HG02885 (cell line): ENCODE measurements around the gene ZNF594.
A peak's percentile ranks its signal among the peaks of the same experiment; 100 is the strongest.
"Not testable (repeated sequence)": the region's sequence is repeated elsewhere in the genome, so short reads cannot be mapped to it uniquely, and the experiment has no call there.

Experiments used
- ATAC-seq: cut with Tn5 transposase; IDR thresholded peaks from one replicate; pipeline ENCODE4 v1.9.1; 2021; ENCODE audit warnings: mild to moderate bottlenecking; ENCODE audit not compliant: unreplicated experiment, poor library complexity

The ZNF594 gene

DNA sequence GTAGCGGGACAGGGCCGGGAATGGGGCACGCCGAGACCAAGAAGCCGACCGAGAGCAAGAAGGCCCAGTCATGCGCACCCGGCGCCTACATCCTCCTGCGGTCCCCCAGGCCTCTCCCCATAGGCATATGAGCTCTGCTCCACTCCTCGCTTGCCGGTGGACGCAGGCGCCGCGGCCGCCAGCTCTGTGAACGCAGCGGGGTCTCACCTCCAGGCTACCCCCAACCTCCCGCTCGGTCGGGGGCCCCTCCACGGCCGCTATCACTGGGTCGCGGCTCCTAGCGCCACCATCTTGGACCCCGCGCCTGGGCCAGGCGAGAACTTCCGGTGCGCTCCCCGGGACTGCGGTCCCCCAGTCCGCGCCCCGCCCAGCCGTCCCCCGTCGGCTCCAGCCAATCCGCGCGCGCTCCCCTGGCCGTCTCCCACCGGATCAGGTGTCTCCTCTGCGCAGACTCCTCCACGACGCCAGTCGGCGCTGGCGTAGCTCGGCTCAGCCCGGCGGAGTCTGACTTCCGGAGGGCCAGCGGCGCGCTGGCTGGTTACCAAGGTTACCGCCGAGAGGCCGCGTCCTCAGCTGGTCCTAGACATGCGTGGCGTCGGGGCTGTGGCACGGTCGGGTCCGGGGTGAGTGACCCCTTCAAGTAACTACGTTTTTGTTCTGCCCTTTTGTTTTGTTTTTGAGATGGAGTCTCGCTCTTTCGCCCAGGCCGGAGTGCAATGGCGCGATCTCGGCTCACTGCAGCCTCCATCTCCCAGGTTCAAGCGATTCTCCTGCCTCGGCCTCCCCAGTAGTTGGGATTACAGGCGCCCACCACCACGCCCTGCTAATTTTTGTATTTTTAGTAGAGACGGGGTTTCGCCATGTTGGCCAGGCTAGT is at the start of gene ZNF594:
ZNF594 (minus strand) TSS at position 328 of the 877 bp plus-strand sequence. CDS start 7,612 bp downstream, outside the sequence.
- ATAC-seq, result peak; percentile 97

DNA sequence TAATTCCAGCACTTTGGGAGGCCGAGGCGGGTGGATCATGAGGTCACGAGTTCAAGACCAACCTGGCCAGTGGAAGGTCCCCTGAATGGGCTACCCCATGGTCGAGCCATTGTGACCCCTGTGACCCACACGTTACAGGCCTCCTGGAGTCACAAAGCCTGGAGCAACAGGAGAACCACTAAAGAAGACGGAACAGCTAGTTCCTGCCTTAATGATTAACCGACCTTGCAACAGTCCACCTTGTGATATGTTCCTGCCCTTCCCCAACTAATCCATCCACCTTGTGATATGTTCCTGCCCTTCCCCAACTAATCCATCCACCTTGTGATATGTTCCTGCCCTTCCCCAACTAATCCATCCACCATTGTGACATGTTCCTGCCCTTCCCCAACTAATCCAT is 48.1 kb upstream of the ZNF594 start:
- ATAC-seq, result not testable (repeated sequence)

DNA sequence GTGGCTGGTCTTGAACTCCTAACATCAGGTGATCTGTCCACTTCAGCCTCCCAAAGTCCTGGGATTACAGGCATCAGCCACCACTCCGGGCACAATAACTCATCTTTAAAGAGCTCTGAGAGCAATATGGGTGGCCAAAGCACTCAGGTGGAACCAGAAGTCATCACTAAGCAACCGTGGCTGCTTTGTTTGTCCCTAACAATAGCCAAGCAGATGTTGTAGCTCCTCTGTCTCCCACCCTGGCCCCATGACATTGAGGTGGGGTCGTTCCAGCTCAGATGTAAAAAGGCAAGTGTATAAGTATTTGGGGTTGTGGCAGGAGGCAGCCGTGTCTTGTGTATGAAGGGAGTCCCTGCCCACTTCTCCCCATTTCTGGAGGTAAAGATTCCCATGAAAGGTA is 46.7 kb upstream of the ZNF594 start:
- no peak for ATAC-seq

DNA sequence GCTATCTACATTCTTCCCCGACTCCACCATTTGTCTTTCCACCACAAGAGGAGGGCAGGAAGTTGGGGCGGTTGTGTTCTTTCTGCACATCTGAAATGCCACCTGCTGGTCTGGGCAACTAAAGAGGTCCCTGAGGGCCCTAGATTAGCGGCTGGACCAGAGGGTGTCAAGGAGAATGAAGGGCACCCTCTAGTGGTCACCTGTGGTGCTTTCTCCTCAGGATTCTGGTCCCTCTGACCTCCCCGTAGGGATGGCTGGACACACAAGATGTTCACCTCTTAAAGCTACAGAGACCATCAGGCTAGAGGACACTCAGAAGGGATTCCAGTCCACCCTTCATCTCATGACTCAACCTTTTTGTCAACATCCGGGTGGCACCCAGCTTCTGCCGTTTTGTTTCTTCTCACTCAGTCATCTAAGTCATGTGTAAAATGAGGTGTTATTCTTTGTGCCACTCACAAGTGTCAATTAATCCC is 45.9 kb upstream of the ZNF594 start:
- ATAC-seq, result peak; percentile 35

DNA sequence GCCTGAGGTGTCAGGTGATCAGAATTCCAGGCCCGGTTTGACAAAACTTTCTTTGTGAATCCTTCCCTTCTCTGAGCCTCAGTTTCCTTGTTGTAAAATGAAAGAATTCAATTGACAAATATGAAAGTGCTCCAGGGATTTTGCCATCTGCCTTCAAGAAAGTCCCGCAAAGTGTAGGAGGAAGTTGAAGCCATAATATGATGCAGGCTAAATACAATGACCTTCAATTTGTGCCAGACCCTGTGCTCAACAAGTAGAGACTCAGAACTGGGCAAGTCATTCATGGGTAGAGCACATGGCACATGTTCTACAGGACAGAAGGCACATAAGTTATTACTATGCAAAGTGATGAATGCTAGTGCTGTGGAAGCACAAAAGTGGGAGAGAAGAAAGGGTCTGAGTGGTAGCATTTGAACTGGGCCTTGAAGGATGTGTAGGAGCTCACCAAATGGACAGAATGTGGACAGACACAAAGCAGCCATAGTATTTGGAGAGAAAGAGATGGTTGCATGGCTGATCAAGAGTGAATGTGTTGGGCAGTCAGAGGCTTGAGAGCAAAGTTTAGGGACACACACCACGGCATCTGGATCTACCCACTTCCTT is 45.4 kb upstream of the ZNF594 start:
- no peak for ATAC-seq

DNA sequence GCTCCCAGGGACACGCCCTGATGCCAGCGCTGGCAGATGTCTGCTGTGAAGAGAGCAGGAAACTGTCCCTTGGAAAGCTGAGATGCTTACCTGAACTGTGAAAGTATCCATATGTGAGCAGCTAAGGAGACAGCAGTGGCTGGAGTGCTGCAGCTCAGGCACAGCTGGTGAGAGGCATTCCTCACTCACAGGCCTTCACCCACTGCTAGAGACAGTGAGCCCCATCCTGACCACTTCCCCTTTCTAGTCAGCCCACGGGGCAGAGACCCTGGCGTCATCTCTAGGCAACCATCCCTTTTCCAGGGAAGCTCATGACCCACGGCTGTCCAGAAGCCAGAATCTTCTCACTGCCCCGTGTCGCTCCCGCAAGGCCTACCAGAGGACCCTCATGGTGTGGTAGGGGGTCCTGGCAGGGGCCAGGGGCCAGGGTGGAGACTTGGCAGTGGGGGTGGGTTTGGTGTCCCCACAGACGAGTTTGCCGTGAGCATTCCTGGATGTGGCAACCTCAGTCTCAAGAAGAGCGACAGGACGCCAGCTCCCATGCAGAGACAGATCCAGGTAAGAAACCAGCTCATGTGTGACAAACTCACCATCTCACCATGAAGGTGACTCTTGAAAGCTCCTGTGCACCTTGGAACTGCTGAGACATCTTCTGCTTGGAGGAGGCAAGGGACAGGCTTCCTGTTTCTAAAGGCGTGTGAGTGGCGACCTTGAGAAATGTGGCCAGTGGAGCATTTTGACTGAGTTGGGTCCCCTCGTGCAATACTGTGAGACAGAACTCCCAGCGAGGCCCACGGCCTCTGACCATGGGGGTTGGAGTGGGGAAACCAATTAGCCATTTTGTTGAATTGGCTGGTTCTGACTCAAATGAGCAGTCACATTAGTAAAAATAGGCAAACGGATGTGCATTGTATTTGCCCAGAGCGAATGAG is 43.2 kb upstream of the ZNF594 start, which contains the start of gene SCIMP:
SCIMP (minus strand) TSS at position 216 of the 932 bp plus-strand sequence; CDS start at position 111, 105 bp downstream.
- ATAC-seq, result peak; percentile 68

DNA sequence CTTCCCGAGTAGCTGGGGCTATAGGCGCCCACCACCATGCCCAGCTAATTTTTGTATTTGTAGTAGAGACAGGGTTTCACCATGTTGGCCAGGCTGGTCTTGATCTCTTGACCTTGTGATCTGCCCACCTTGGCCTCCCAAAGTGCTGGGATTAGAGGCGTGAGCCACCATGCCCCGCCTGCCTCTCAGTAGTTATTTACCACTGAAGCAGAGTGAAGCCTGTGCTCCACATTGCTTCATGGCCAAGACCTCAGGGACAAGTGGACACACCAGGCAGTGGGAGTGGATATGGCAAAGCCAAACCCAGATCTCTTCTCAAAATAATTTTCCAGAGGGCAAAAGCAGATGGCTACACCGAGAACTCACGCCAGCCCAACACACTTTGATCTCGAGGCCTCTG is 41.8 kb upstream of the ZNF594 start:
- ATAC-seq, result not testable (repeated sequence)

DNA sequence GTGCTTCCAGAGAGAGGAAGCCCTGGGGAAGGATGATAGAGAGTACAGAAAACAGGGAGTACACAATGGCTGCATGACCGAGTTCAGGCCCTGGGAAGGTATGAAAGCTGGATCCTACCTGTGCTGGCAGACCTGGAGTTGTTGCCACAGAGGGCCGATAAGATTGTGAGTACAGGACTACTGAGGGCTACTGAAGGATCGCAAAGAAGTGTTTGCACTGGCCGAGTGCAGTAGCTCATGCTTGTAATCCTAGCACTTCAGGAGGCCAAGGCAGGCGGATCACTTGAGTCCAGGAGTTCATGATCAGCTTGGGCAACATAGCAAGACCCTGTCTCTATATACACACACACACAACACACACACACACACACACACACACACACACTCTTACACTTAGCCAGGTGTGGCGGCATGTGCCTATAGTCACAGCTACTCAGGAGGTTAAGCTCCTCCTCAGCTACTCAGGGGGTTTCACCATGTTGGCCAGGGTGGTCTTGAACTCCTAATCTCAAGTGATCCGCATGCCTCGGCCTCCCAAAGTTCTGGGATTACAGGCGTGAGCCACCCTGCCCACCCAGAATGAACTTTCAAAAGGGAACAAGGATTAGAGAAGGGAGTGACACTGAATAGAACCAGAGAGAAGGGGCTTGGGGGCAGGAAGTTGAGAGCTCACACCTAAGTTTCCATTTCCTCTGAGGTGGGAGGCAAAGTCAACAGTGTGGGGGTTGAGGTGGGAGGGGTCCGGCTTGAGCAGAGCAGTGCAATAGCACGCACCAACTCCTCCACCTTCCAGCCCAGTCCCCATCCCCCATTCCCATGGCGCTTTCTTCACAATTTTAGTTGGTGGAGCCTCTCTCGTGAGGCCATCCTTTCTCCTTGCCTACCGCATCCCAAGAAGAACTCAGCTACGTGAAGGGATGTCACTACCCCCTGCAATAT is 35.5 kb upstream of the ZNF594 start:
- ATAC-seq, result peak; percentile 50

DNA sequence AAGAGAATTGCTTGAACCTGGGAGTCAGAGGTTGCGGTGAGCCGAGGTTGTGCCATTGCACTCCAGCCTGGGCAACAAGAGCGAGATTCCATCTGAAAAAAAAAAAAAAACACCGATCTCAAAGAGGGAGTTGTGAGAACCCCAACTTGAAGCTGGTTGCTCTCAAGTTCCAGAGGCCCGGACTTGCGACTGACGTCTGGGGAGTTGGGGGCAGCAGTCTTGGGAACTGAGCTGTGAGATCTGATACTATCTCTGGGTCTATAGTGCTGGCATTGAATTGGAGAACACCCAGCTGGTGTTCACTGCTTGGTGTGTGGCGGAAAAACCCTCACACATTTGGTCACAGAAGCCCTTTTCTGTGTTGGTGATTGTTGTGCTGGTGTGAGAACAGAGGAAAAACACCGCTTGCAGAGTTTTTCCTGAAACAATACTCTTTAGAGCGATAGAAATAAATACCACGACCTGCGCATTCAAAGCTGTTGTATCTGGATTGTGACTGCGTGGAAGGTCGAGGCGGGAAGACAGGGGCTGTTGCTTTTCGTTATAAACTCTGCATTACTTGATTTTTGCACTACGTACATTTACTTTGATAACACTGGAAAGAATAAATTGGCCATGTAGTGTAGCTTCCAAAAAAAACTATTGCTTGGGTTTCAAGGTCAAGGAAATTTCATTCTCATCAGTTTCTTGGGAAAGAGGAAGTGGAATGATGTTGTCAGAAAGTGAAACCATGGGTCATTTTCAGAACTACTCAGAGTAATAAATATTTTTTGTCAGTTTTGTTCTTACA is 34.2 kb upstream of the ZNF594 start:
- no peak for ATAC-seq

DNA sequence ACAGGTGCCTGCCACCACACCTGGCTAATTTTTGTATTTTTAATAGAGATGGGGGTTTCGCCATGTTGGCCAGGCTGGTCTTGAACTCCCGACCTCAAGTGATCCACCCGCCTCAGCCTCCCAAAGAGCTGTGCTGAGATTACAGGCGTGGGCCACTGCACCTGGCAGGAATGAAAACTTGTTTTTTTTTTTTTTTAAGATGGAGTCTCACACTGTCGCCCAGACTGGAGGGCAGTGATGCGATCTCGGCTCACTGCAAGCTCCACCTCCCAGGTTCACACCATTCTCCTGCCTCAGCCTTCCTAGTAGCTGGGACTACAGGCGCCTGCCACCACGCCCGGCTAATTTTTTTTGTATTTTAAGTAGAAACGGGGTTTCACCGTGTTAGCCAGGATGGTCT is 30.2 kb upstream of the ZNF594 start:
- ATAC-seq, result not testable (repeated sequence)

- ATAC-seq, result no peak
Observed at GRCh38 chr17:5220074-5220473, 28.4 kb upstream of the ZNF594 start.

GRCh38 chr17:5219536-5219935 is 27.9 kb upstream of the ZNF594 start:
- no peak for ATAC-seq

GRCh38 chr17:5217562-5217961 is 25.9 kb upstream of the ZNF594 start:
- not testable (repeated sequence) for ATAC-seq

DNA sequence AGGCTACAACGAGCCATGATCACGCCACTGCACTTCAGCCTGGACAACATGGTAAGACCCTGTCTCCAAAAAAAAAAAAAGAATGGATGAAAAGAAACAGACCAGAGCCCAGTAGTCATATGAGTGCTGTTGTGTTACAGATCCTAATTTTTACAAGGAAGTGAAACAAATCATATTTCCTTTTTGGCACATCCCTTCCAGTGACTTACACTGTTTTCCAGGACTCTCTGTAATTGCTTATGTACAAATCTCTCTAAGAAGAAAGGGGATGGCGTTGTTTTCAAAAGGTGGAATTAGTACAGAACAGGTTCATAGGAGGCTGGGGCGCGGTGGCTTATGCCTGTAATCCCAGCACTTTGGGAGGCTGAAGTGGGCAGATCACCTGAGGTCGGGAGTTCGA is 19.8 kb upstream of the ZNF594 start:
- no peak for ATAC-seq

DNA sequence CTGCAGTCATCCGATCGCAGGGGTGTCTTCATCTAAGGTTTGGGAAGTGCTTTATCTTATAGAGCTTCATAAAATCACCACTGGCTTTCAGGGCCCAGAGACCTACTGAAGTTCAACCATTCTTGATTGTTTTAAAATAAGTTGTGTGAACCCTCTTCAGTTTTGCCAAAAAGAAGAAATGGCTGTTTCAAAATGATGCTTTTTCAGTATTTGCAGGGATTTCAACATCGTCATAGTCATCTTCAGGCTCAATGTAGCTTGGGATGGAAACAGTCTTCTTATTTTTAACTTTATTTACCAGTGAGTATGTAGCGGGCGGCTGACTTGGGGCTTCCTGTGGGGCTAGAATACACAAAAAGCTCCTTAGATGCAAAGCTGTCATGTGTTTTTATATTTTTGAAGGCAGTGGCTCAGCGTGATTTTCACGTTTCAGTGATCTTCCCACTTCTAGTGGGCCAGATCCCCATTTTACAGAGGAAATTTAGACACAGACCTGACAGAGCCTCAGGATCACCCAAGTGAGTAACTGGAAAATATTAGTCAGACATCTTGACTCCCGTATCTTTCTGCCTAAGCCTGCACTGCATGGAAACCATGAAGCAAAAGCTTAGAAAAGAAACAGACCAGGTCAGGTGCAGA is 19.1 kb upstream of the ZNF594 start:
- ATAC-seq, result no peak

DNA sequence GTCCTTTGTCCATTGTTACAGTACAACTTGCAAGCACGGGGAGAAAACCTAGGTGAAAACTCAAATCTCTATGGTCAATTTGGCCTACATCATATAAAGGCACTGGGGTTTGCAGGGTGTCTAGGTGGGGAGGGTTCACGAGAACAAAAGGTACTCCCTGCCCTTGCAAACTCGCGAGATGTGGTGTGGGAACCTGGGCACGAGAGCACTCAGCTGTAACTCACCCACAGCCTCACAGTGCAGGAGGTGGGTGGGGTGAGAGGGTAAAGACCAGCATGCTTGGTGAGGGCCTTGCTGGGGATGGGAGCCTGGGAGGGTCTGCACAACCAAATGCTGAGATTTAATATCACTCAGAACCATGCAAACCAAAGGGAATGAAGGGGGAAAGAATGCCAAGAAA is 18.4 kb upstream of the ZNF594 start:
- no peak for ATAC-seq

- ATAC-seq, result no peak
Observed at GRCh38 chr17:5209396-5209795, 17.7 kb upstream of the ZNF594 start.

DNA sequence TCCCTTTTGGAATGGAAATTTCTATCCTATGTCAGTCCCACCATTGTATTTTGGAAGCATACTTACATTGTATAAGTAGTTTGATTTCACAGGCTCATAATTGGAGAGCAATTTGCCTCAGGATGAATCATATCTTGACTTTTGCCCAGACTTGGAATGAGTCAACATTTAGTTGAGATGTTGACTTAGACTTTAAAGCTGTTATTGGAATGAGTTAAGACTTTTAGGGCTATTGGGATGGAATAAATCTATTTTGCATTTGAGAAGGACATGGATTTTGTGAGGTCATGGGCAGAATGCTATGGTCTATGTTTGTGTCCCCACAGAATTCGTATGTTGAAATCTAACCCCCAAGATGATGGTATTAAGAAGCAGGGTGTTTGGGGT is 12.2 kb upstream of the ZNF594 start:
- no peak for ATAC-seq
